GM18499 (cell line): ENCODE measurements around the gene PRDM11.

Source experiments
- ATAC-seq: cut with Tn5 transposase; IDR thresholded peaks from one replicate; pipeline ENCODE4 v1.9.1; 2021; ENCODE audit warnings: moderate number of reproducible peaks; ENCODE audit not compliant: insufficient read depth, unreplicated experiment

Gene PRDM11

GRCh38 chr11:45208135-45208534 lies 61.7 kb downstream of the PRDM11 start:
- no peak for ATAC-seq

GRCh38 chr11:45209000-45209879 lies 62.8 kb downstream of the PRDM11 start:
- no peak for ATAC-seq

- no peak for ATAC-seq
Observed at GRCh38 chr11:45209891-45210699, 63.7 kb downstream of the PRDM11 start.

GRCh38 chr11:45210846-45211245 lies 64.4 kb downstream of the PRDM11 start:
- ATAC-seq: no peak

- ATAC-seq: no peak
Observed at GRCh38 chr11:45211732-45212131, 65.3 kb downstream of the PRDM11 start.

GRCh38 chr11:45212566-45213315 lies 66.3 kb downstream of the PRDM11 start:
- ATAC-seq: no peak

GRCh38 chr11:45213316-45213665 lies 66.9 kb downstream of the PRDM11 start:
- ATAC-seq: no peak

- ATAC-seq: no peak
Observed at GRCh38 chr11:45213717-45214116, 67.3 kb downstream of the PRDM11 start.

- ATAC-seq: no peak
Observed at GRCh38 chr11:45215098-45215865, 68.8 kb downstream of the PRDM11 start.

GRCh38 chr11:45216031-45216430 lies 69.6 kb downstream of the PRDM11 start:
- ATAC-seq: no peak

GRCh38 chr11:45216901-45217300 lies 70.5 kb downstream of the PRDM11 start:
- no peak for ATAC-seq

GRCh38 chr11:45217991-45218390 lies 71.6 kb downstream of the PRDM11 start:
- no peak for ATAC-seq

GRCh38 chr11:45218705-45219104 lies 72.3 kb downstream of the PRDM11 start:
- ATAC-seq: no peak

GRCh38 chr11:45219411-45219810 lies 73.0 kb downstream of the PRDM11 start:
- ATAC-seq: no peak

- ATAC-seq: no peak
Observed at GRCh38 chr11:45223496-45223895, 77.1 kb downstream of the PRDM11 start.

GRCh38 chr11:45224766-45225165 lies 78.3 kb downstream of the PRDM11 start:
- no peak for ATAC-seq

GRCh38 chr11:45225277-45225676 lies 78.8 kb downstream of the PRDM11 start:
- ATAC-seq: no peak

GRCh38 chr11:45225961-45226871 lies 79.8 kb downstream of the PRDM11 start:
- no peak for ATAC-seq

- ATAC-seq: no peak
Observed at GRCh38 chr11:45226901-45227300, 80.5 kb downstream of the PRDM11 start.
